Right atrium auricular region (tissue), 2 donors: ENCODE results near the gene UGT1A5. TPM values are rescaled to one million over a fixed set of nuclear protein-coding genes. Genes with fewer than 3 reads are reported as not detected.

Source experiments
- DNase-seq: peaks from one replicate; pipeline ENCODE4 v3.0.0-alpha.2; 2019; ENCODE audit warnings: low spot score
- H3K27ac ChIP-seq, 2 donors: fragments of 200-600 bp; sonication (generic); 1 replicate in 1 of 2; 2 replicates in 1 of 2; pipeline ENCODE4 v1.5.1; 2016 to 2019
- H3K27me3 ChIP-seq, 2 donors: fragments of 200-600 bp; sonication (generic); one replicate each; pipeline versions ENCODE4 v1.5.1 to v1.6.0; 2017 to 2019
- H3K36me3 ChIP-seq: fragments of 200-600 bp; sonication (generic); one replicate; pipeline ENCODE4 v1.5.1; 2016
- H3K4me1 ChIP-seq, 2 donors: fragments of 200-600 bp; sonication (generic); one replicate each; pipeline versions ENCODE4 v1.5.1 to v1.6.0; 2017 to 2019
- H3K4me3 ChIP-seq, 2 donors: fragments of 200-600 bp; sonication (generic); 1 replicate in 1 of 2; 2 replicates in 1 of 2; pipeline ENCODE4 v1.5.1; 2017 to 2019; ENCODE audit warnings: mild to moderate bottlenecking in 1 of 2, moderate library complexity in 1 of 2
- H3K9me3 ChIP-seq, 2 donors: fragments of 200-600 bp; sonication (generic); one replicate each; pipeline ENCODE4 v1.5.1; 2019
- total RNA-seq, 2 donors: library from RNA; depleted of rRNA; stranded (reverse); fragments of >200 nt; gene quantifications; one replicate each; pipeline ENCODE4 v1.1.0, GENCODE V29; 2016
- TF ChIP-seq, protein P1 (sequence below), 2 donors: fragments of 200-600 bp; sonication (generic); IDR thresholded peaks; one replicate each; pipeline ENCODE4 v1.5.1; 2019; ENCODE audit warnings: antibody characterized with exemption in 2 of 2

Gene UGT1A5
- total RNA-seq, 2 donors from 2014 or later = not detected

DNA sequence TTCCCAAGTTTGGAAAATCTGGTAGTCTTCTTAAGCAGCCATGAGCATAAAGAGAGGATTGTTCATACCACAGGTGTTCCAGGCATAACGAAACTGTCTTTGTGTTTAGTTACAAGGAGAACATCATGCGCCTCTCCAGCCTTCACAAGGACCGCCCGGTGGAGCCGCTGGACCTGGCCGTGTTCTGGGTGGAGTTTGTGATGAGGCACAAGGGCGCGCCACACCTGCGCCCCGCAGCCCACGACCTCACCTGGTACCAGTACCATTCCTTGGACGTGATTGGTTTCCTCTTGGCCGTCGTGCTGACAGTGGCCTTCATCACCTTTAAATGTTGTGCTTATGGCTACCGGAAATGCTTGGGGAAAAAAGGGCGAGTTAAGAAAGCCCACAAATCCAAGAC lies 59.4 kb downstream of the UGT1A5 start:
- Histone ChIP-seq H3K27ac (no peak overlapping the region), H3K9me3 (peaks cover 0 to 8% of the 10 kb centered on the region in 2 donors), H3K4me1 (no peaks in the 10 kb centered on the region), H3K4me3 (no peak overlapping the region), H3K36me3 (no peaks in the 10 kb centered on the region), H3K27me3 (no peaks in the 10 kb centered on the region)
- no peak for DNase-seq
- TF ChIP-seq, protein P1, sequence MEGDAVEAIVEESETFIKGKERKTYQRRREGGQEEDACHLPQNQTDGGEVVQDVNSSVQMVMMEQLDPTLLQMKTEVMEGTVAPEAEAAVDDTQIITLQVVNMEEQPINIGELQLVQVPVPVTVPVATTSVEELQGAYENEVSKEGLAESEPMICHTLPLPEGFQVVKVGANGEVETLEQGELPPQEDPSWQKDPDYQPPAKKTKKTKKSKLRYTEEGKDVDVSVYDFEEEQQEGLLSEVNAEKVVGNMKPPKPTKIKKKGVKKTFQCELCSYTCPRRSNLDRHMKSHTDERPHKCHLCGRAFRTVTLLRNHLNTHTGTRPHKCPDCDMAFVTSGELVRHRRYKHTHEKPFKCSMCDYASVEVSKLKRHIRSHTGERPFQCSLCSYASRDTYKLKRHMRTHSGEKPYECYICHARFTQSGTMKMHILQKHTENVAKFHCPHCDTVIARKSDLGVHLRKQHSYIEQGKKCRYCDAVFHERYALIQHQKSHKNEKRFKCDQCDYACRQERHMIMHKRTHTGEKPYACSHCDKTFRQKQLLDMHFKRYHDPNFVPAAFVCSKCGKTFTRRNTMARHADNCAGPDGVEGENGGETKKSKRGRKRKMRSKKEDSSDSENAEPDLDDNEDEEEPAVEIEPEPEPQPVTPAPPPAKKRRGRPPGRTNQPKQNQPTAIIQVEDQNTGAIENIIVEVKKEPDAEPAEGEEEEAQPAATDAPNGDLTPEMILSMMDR (IDR thresholded peaks at IDR 0.05) = no peak

DNA sequence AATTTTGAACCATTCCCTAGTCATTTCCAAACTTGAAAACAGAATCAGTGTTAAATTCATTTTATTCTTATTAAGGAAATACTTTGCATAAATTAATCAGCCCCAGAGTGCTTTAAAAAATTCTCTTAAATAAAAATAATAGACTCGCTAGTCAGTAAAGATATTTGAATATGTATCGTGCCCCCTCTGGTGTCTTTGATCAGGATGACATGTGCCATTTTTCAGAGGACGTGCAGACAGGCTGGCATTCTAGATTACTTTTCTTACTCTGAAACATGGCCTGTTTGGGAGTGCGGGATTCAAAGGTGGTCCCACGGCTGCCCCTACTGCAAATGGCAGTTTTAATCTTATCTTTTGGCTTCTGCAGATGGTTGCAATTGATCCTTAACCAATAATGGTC lies 59.9 kb downstream of the UGT1A5 start:
- H3K4me3 ChIP-seq = no peak overlapping the region
- no peak overlapping the region for H3K27ac ChIP-seq
- H3K27me3 ChIP-seq = no peaks in the 10 kb centered on the region
- H3K9me3 ChIP-seq = peaks cover 0 to 10% of the 10 kb centered on the region in 2 donors
- DNase-seq = no peak
- no peaks in the 10 kb centered on the region for H3K36me3 ChIP-seq
- no peaks in the 10 kb centered on the region for H3K4me1 ChIP-seq
- TF ChIP-seq, protein P1 (IDR thresholded peaks at IDR 0.05) = no peak

DNA sequence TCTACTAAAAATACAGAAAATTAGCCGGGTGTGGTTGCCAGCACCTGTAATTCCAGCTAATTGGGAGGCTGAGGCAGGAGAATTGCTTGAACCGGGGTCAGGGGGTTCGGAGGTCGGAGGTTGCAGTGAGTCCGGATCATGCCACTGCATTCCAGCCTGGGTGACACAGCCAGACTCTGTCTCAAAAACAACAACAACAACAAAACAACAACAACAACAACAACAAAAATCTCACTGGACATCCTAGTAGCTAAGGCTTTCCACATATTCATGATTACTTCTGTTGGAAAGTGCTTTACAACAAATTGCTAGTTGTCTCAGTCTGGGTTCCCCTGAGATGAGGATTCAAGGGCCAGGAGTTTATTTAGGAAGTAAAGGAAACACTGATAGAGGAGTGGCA lies 61.1 kb downstream of the UGT1A5 start:
- no peak overlapping the region for H3K4me3 ChIP-seq
- H3K27ac ChIP-seq = no peak overlapping the region
- H3K9me3 ChIP-seq = peaks cover 0 to 10% of the 10 kb centered on the region in 2 donors
- DNase-seq = no peak
- TF ChIP-seq, protein P1 (IDR thresholded peaks at IDR 0.05) = no peak
- no peaks in the 10 kb centered on the region for H3K36me3 ChIP-seq
- H3K27me3 ChIP-seq = no peaks in the 10 kb centered on the region
- no peaks in the 10 kb centered on the region for H3K4me1 ChIP-seq

DNA sequence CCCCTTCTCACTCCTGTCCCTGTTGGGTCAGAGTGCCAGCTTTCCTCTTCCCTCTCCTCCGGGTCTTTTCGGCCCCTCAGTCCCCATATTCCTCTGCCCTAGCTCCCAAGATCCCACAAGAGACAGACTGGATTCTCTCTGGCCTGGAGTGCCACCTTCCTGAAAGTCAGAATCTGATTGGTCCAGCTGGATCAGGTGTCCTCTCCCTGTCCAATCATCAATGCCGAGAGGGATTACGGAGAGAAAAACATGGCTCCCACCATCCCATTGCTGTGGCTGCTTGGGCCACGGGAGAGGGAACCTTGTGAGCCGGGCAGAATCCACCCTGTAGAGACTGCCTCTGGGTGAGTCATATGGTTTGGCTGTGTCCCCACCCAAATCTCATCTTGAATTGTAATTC lies 62.7 kb downstream of the UGT1A5 start:
- H3K4me1 ChIP-seq = no peaks in the 10 kb centered on the region
- no peaks in the 10 kb centered on the region for H3K36me3 ChIP-seq
- H3K27me3 ChIP-seq = no peaks in the 10 kb centered on the region
- no peak overlapping the region for H3K27ac ChIP-seq
- H3K4me3 ChIP-seq = no peak overlapping the region
- DNase-seq = no peak
- TF ChIP-seq, protein P1 (IDR thresholded peaks at IDR 0.05) = no peak
- H3K9me3 ChIP-seq = peaks cover 0 to 10% of the 10 kb centered on the region in 2 donors

DNA sequence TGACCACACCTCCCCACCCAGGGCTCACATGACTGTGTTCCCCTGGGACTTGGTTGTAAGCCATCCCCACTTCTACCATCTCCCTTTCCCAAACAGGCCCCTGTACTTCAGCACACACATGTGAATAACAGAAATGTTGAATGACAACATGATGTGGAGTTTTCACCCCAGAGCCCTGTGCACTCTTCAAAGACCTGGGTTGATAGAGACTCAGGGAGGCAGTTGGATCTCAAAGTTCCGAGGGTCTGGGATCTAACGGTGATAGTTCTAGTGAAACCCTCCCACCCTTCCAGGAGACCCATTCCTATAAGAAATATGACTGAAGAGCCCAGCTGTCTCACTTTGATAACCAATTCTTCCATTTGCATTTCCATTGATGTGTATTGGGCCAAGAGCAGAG lies 65.3 kb downstream of the UGT1A5 start, which contains the start of gene MROH2A:
Gene MROH2A (plus strand): TSS at position 301 of the 400 bp plus-strand sequence. CDS start 1,029 bp downstream, outside the sequence.
- H3K27me3 ChIP-seq = no peaks in the 10 kb centered on the region
- no peaks in the 10 kb centered on the region for H3K4me1 ChIP-seq
- DNase-seq = no peak
- no peak within 1 kb of the TSS for H3K4me3 ChIP-seq
- H3K9me3 ChIP-seq = peaks cover 0 to 10% of the 10 kb centered on the region in 2 donors
- TF ChIP-seq, protein P1 (IDR thresholded peaks at IDR 0.05) = no peak
- H3K36me3 ChIP-seq = no peaks in the 10 kb centered on the region
- no peak within 1 kb of the TSS for H3K27ac ChIP-seq

DNA sequence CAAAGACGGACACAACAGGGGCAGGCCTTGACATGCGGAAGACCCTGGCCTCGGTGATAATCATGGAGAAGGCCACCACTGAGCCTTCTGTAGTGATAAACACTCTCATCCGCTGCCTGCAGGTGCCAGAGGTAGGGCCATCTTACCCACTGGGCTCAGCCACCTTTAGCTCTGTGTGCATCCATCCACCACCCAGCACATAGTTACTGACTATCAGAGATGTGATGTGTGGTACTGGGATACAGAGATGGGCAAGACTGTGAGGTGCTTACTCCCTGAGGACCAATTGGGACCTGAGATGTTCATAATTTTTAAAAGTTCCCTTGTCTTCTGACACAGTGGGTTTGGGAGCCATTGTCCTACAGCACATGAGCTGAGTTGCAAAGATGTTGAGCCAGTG lies 67.0 kb downstream of the UGT1A5 start:
- Histone ChIP-seq H3K9me3 (peaks cover 0 to 10% of the 10 kb centered on the region in 2 donors), H3K36me3 (no peaks in the 10 kb centered on the region), H3K4me3 (no peak overlapping the region), H3K4me1 (no peaks in the 10 kb centered on the region), H3K27me3 (no peaks in the 10 kb centered on the region), H3K27ac (no peak overlapping the region)
- TF ChIP-seq, protein P1 (IDR thresholded peaks at IDR 0.05) = no peak
- DNase-seq = no peak
